Stomach smooth muscle (tissue), 2 donors: ENCODE results near the gene SIK2.

Experiments
- H3K27ac ChIP-seq: one replicate; pipeline ENCODE4 v1.7.0; 2013; ENCODE audit warnings: mild to moderate bottlenecking, low read length, inconsistent platforms
- H3K27me3 ChIP-seq, 2 donors: one replicate each; pipeline ENCODE4 v1.7.0; 2013; ENCODE audit warnings: low read length in 2 of 2; ENCODE audit not compliant: insufficient read depth in 2 of 2, control insufficient read depth in 1 of 2
- H3K36me3 ChIP-seq, 2 donors: one replicate each; pipeline ENCODE4 v1.7.0; 2013; ENCODE audit warnings: low read length in 2 of 2; ENCODE audit not compliant: control insufficient read depth in 2 of 2, insufficient read depth in 2 of 2
- H3K4me1 ChIP-seq: one replicate; pipeline ENCODE4 v1.7.0; 2013; ENCODE audit warnings: low read length; ENCODE audit not compliant: control insufficient read depth, insufficient read depth
- H3K4me3 ChIP-seq, 2 donors: one replicate each; pipeline ENCODE4 v1.7.0; 2013; ENCODE audit warnings: low read length in 2 of 2
- H3K9ac ChIP-seq, 2 donors: one replicate each; pipeline ENCODE4 v1.7.0; 2013; ENCODE audit warnings: low read length in 2 of 2, mild to moderate bottlenecking in 1 of 2
- H3K9me3 ChIP-seq, 2 donors: one replicate each; pipeline ENCODE4 v1.7.0; 2013; ENCODE audit warnings: low read length in 2 of 2; ENCODE audit not compliant: control insufficient read depth in 2 of 2
- donor health status: healthy.
- donor health status: Pancreatic carcinoma.

SIK2 gene

GRCh38 chr11:111581341-111581740 is 20.9 kb upstream of the SIK2 start:
- H3K27me3 ChIP-seq, result no peaks in the 10 kb centered on the region
- no peaks in the 10 kb centered on the region for H3K9me3 ChIP-seq
- H3K4me1 ChIP-seq, result peaks cover 2% of the 10 kb centered on the region
- no peak overlapping the region for H3K27ac ChIP-seq
- no peak overlapping the region for H3K4me3 ChIP-seq
- no peaks in the 10 kb centered on the region for H3K36me3 ChIP-seq
- H3K9ac ChIP-seq, result no peak overlapping the region

DNA sequence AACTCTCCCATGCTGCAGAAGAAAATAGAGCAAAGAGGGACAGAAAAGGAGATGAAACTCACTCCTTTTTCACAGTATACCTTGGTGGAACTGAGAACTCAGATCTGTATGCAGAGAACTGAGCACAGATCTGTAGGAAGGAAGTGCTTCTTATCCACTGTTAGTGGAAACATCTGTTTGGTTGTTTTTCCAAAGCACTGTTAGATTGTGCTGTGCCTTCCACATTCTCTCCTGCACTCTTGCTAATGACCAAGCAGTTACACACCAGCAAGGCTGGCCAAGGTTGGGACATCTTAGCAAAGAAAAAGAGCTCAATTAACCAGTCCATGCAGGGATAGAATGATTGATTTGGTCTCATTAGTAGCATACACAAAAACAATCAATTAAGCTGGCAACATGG is 20.1 kb upstream of the SIK2 start:
- no peak overlapping the region for H3K27ac ChIP-seq
- H3K4me1 ChIP-seq, result peaks cover 2% of the 10 kb centered on the region
- no peaks in the 10 kb centered on the region for H3K9me3 ChIP-seq
- no peak overlapping the region for H3K4me3 ChIP-seq
- H3K9ac ChIP-seq, result no peak overlapping the region
- no peaks in the 10 kb centered on the region for H3K36me3 ChIP-seq
- no peaks in the 10 kb centered on the region for H3K27me3 ChIP-seq

- no peaks in the 10 kb centered on the region for H3K9me3 ChIP-seq
- no peak overlapping the region for H3K4me3 ChIP-seq
- H3K4me1 ChIP-seq, result peaks cover 2% of the 10 kb centered on the region
- no peak overlapping the region for H3K27ac ChIP-seq
- no peaks in the 10 kb centered on the region for H3K36me3 ChIP-seq
- H3K9ac ChIP-seq, result no peak overlapping the region
- no peaks in the 10 kb centered on the region for H3K27me3 ChIP-seq
Observed at GRCh38 chr11:111582881-111583280, 19.4 kb upstream of the SIK2 start.

DNA sequence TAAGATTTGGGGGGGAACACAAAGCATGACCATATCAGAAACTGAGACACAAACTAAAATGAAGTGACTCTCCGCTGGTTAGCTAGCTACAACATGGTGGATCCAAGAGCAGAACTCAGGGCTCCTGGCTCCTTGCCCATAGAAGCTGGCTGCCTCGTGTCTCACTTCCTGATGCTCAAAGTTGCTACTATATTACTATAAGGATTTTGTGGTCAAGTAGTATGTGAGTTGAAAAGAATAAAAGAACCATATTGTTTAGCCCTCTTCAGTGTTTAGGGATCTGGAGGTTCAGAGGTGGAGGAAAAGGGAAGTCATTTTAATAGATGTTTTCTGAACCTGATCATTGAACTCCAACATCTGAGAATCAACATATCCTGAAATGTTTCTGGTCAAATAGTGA is 16.9 kb upstream of the SIK2 start:
- no peak overlapping the region for H3K27ac ChIP-seq
- H3K36me3 ChIP-seq, result no peaks in the 10 kb centered on the region
- no peaks in the 10 kb centered on the region for H3K9me3 ChIP-seq
- H3K9ac ChIP-seq, result no peak overlapping the region
- H3K4me3 ChIP-seq, result no peak overlapping the region
- H3K4me1 ChIP-seq, result peaks cover 2% of the 10 kb centered on the region
- H3K27me3 ChIP-seq, result no peaks in the 10 kb centered on the region

- no peaks in the 10 kb centered on the region for H3K27me3 ChIP-seq
- no peak overlapping the region for H3K27ac ChIP-seq
- no peak overlapping the region for H3K4me3 ChIP-seq
- no peaks in the 10 kb centered on the region for H3K36me3 ChIP-seq
- H3K9ac ChIP-seq, result no peak overlapping the region
- no peaks in the 10 kb centered on the region for H3K9me3 ChIP-seq
- H3K4me1 ChIP-seq, result peaks cover 2% of the 10 kb centered on the region
Observed at GRCh38 chr11:111586388-111586831, 15.8 kb upstream of the SIK2 start.

DNA sequence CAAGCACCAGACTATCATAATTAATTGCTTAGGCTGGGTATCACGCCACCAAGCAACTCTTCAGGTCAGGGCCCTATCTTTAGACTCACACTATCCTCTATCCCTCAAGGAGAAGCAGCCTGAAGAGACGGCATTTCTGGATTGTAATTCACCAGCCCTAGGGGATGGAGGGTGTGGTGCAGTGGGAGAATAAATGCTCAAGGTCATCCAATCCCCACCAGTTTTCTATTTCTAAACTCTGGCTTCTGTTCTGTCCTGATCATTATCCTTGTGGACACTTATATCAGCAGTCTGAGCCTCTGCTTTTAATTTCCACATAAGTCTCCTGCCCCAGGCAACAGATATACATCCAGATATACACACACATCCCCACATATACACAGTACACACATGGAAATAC is 13.1 kb upstream of the SIK2 start:
- H3K4me1 ChIP-seq, result no peaks in the 10 kb centered on the region
- H3K9me3 ChIP-seq, result no peaks in the 10 kb centered on the region
- H3K27me3 ChIP-seq, result no peaks in the 10 kb centered on the region
- H3K27ac ChIP-seq, result no peak overlapping the region
- H3K9ac ChIP-seq, result no peak overlapping the region
- no peak overlapping the region for H3K4me3 ChIP-seq
- H3K36me3 ChIP-seq, result no peaks in the 10 kb centered on the region

- Histone ChIP-seq H3K9ac (no peak overlapping the region), H3K4me3 (no peak overlapping the region), H3K9me3 (no peaks in the 10 kb centered on the region), H3K27me3 (no peaks in the 10 kb centered on the region), H3K27ac (peak overlapping the region; percentile 11), H3K36me3 (no peaks in the 10 kb centered on the region), H3K4me1 (no peaks in the 10 kb centered on the region)
Observed at GRCh38 chr11:111589886-111590499, 12.3 kb upstream of the SIK2 start.

DNA sequence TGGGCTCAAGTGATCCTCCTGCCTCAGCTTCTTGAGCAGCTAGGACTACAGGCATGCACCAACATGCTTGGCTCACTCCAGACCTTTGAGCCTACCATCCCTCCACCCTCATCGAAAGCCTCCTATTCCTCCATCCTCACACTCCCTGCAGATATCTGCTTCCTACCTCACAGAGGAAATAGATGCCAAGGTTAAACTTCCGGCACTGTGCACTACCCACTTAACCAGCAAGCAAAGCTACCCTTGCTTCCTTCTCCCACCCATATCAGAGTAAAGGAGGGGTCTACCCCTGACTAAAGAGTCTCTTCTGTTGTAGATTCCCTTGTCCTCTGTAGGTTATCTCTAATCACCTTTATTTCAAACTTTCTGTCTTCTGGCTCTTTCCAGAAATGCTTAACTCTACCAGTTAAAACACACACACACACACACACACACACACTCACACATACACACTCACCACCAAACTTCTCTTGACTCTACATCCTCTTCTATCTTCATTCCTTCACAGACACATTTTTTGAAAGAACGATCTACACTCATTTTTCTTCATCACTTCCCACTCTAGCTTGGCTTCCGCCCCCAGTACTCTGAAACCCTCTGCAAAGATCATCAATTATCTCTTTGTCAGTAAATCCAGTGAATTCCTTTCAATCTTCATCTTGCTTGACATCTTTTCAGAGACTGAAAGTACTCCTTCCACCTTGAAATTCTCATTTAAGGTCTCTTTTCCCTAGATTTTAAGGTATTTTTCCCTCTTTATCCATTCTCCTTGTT is 10.9 kb upstream of the SIK2 start:
- Histone ChIP-seq H3K27me3 (no peaks in the 10 kb centered on the region), H3K4me1 (no peaks in the 10 kb centered on the region), H3K4me3 (no peak overlapping the region), H3K9me3 (no peaks in the 10 kb centered on the region), H3K27ac (peak overlapping the region; percentile 27), H3K9ac (no peak overlapping the region), H3K36me3 (no peaks in the 10 kb centered on the region)

GRCh38 chr11:111592491-111592890 is 9.8 kb upstream of the SIK2 start:
- Histone ChIP-seq H3K36me3 (no peaks in the 10 kb centered on the region), H3K27me3 (no peaks in the 10 kb centered on the region), H3K4me1 (no peaks in the 10 kb centered on the region), H3K9ac (no peak overlapping the region), H3K4me3 (no peak overlapping the region), H3K9me3 (no peaks in the 10 kb centered on the region), H3K27ac (no peak overlapping the region)

DNA sequence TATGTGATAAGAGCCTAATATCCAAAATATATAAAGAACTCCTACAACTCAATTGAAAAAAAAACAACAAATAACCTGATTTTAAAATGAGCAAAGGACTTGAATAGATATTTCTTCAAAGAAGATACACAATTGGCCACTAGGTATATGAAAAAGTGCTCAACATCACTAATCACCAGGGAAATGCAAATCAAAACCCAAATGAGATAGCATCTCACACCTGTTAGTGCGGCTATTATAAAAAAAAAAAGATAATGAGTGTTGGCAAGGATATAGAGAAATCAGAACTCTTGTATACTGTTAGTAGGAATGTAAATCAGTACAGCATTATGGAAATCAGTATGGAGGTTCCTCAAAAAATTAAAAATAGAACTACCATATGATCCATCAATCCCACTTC is 5.9 kb upstream of the SIK2 start:
- Histone ChIP-seq H3K36me3 (no peaks in the 10 kb centered on the region), H3K27me3 (no peaks in the 10 kb centered on the region), H3K9me3 (no peaks in the 10 kb centered on the region), H3K4me1 (peaks cover 4% of the 10 kb centered on the region), H3K4me3 (no peak overlapping the region), H3K27ac (no peak overlapping the region), H3K9ac (no peak overlapping the region)

DNA sequence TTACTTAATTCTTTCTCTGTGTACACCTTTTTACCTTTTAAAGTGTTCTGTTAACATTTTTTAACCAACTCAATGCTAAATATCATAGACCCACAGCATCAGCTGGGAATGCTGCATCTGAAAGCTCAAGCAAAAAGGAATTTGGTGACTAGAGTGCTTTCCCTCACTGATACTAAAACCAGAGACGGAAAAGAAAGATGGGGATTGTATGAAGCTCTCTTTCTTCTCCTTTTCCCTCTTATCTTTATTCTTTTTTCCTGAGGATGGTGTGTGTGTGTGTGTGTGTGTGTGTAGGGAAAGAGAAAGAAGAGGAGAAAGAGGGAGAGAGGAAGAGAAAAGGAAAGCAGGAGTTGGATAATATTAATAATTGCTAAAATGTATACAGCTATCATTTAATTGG is 4.1 kb upstream of the SIK2 start:
- Histone ChIP-seq H3K4me3 (peak overlapping the region in 1 of 2 donors; percentile 0), H3K4me1 (peaks cover 10% of the 10 kb centered on the region), H3K27ac (no peak overlapping the region), H3K9me3 (no peaks in the 10 kb centered on the region), H3K9ac (peak overlapping the region in 1 of 2 donors; percentile 18), H3K36me3 (no peaks in the 10 kb centered on the region), H3K27me3 (no peaks in the 10 kb centered on the region)
